SK-N-SH treated with all-trans-retinoic acid at 6 μM for 48 hours (cell line): Measurements from ENCODE around the gene SLC35E4.
"Not testable (repeated sequence)": the region's sequence is repeated elsewhere in the genome, so short reads cannot be mapped to it uniquely, and the experiment has no call there.

Source experiments
- ATAC-seq: fragments of 200-7000 bp; cut with Tn5 transposase; 3 replicates; pipeline ENCODE4 v1.9.1; 2020; ENCODE audit warnings: mild to moderate bottlenecking, moderate library complexity
- ARNTL ChIP-seq: fragments of 450-650 bp; formaldehyde crosslinking; IDR thresholded peaks from 2 replicates; pipeline ENCODE4 v1.5.0; 2020; ENCODE audit warnings: low read depth, mild to moderate bottlenecking, moderate library complexity, borderline replicate concordance
- BACH2 ChIP-seq: fragments of 250-450 bp; sonication (Bioruptor Pico); IDR thresholded peaks from 2 replicates; pipeline ENCODE4 v1.9.0; 2021; ENCODE audit warnings: mild to moderate bottlenecking, borderline replicate concordance
- GLIS3 ChIP-seq: fragments of 250-450 bp; sonication (Bioruptor Pico); IDR thresholded peaks from 2 replicates; pipeline ENCODE4 v1.5.0; 2020; ENCODE audit warnings: mild to moderate bottlenecking, moderate library complexity
- ISL1 ChIP-seq: fragments of 250-450 bp; sonication (Bioruptor Pico); IDR thresholded peaks from 2 replicates; pipeline ENCODE4 v2.1.2; 2022; ENCODE audit warnings: mild to moderate bottlenecking, moderate library complexity
- PPARA ChIP-seq: fragments of 250-450 bp; sonication (Bioruptor Pico); IDR thresholded peaks from 2 replicates; pipeline ENCODE4 v1.5.0; 2020; ENCODE audit warnings: mild to moderate bottlenecking, borderline replicate concordance
- SNAI2 ChIP-seq: fragments of 250-450 bp; sonication (Bioruptor Pico); IDR thresholded peaks from 2 replicates; pipeline ENCODE4 v1.5.0; 2020; ENCODE audit warnings: mild to moderate bottlenecking, moderate library complexity
- TCF4 ChIP-seq: fragments of 250-450 bp; sonication (Bioruptor Pico); IDR thresholded peaks from 2 replicates; pipeline ENCODE4 v1.8.0; 2021; ENCODE audit warnings: mild to moderate bottlenecking, moderate library complexity, borderline replicate concordance
- TOX ChIP-seq: fragments of 250-450 bp; sonication (Bioruptor Pico); IDR thresholded peaks from 2 replicates; pipeline ENCODE4 v1.8.0; 2021; ENCODE audit warnings: mild to moderate bottlenecking, moderate library complexity, borderline replicate concordance
- ZC3H10 ChIP-seq: fragments of 250-450 bp; sonication (Bioruptor Pico); IDR thresholded peaks from 2 replicates; pipeline ENCODE4 v1.5.1; 2021; ENCODE audit warnings: mild to moderate bottlenecking, moderate library complexity
- ZFP3 ChIP-seq: fragments of 250-450 bp; sonication (Bioruptor Pico); IDR thresholded peaks from 2 replicates; pipeline ENCODE4 v1.5.0; 2020; ENCODE audit warnings: mild to moderate bottlenecking, moderate library complexity
- ZFP30 ChIP-seq: fragments of 450-650 bp; formaldehyde crosslinking; IDR thresholded peaks from 2 replicates; pipeline ENCODE4 v1.5.0; 2022; ENCODE audit warnings: mild to moderate bottlenecking, moderate library complexity
- ZNF70 ChIP-seq: fragments of 450-650 bp; formaldehyde crosslinking; IDR thresholded peaks from 2 replicates; pipeline ENCODE4 v1.5.0; 2020; ENCODE audit warnings: mild to moderate bottlenecking, moderate library complexity
- ZNF8 ChIP-seq: fragments of 450-650 bp; formaldehyde crosslinking; IDR thresholded peaks from 2 replicates; pipeline ENCODE4 v1.5.0; 2020; ENCODE audit warnings: mild to moderate bottlenecking, moderate library complexity
- TF ChIP-seq, protein P1 (sequence below): fragments of 250-450 bp; sonication (Bioruptor Pico); IDR thresholded peaks from 2 replicates; pipeline ENCODE4 v1.5.1; 2020; ENCODE audit warnings: low read depth, mild to moderate bottlenecking, moderate library complexity
- TF ChIP-seq, protein P2 (sequence below): fragments of 250-450 bp; sonication (Bioruptor Pico); IDR thresholded peaks from 2 replicates; pipeline ENCODE4 v1.5.0; 2020; ENCODE audit warnings: mild to moderate bottlenecking, moderate library complexity
- TF ChIP-seq, protein P3 (sequence below): fragments of 250-450 bp; sonication (Bioruptor Pico); IDR thresholded peaks from 2 replicates; pipeline ENCODE4 v1.8.0; 2020; ENCODE audit warnings: mild to moderate bottlenecking, moderate library complexity, borderline replicate concordance
- TF ChIP-seq, protein P4 (sequence below): fragments of 250-450 bp; sonication (Bioruptor Pico); IDR thresholded peaks from 2 replicates; pipeline ENCODE4 v1.8.0; 2021; ENCODE audit warnings: low read depth, mild to moderate bottlenecking, moderate library complexity, borderline replicate concordance

Gene SLC35E4

DNA sequence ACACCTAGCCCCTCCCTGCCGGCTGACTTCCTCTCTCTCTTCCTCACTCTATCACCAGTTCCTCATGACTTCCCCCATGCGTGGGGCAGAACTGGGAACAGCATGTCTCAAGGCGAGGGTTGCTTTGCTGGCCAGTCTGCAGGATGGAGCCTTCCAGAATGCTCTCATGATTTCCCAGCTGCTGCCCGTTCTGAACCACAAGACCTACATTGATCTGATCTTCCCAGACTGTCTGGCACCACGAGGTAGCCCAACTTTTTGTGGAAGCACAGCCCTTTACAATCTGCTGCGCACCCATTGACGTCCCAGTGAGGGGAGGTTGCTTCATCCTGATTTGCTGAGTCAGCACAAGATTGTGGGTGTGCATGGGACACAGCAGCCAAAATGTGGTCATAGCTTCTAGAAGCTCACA is 20.0 kb upstream of the SLC35E4 start (continued):
- TF ChIP-seq TOX (CRISPR knock-in tag) (no peak), PPARA (CRISPR knock-in tag) (no peak)
- TF ChIP-seq, protein P1, sequence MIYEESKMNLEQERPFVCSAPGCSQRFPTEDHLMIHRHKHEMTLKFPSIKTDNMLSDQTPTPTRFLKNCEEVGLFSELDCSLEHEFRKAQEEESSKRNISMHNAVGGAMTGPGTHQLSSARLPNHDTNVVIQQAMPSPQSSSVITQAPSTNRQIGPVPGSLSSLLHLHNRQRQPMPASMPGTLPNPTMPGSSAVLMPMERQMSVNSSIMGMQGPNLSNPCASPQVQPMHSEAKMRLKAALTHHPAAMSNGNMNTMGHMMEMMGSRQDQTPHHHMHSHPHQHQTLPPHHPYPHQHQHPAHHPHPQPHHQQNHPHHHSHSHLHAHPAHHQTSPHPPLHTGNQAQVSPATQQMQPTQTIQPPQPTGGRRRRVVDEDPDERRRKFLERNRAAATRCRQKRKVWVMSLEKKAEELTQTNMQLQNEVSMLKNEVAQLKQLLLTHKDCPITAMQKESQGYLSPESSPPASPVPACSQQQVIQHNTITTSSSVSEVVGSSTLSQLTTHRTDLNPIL: no peak
- TF ChIP-seq, all 23 proteins: peak for 0

DNA sequence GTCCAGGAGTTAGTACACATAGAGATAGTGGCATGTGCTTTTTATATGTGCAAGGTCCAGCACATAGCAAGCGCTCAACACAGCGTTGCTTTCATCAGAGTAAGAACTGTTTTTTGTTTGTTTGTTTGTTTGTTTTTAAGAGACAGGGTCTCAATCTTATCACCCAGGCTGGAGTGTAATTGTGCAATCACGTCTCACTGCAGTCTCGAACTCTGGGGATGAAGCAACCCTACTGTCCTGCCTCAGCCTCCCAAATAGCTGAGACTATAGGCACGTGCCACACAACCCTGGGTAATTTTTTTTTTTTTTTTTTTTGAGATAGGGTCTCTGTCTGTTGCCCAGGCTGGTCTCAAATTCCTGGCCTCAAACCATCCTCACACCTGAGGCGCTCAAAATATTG is 17.8 kb upstream of the SLC35E4 start:
- TF ChIP-seq TOX (CRISPR knock-in tag) (no peak), ISL1 (CRISPR knock-in tag) (no peak), BACH2 (CRISPR knock-in tag) (no peak), ZFP3 (no peak), ZFP30 (CRISPR knock-in tag) (no peak), GLIS3 (CRISPR knock-in tag) (no peak)
- TF ChIP-seq, protein P2, sequence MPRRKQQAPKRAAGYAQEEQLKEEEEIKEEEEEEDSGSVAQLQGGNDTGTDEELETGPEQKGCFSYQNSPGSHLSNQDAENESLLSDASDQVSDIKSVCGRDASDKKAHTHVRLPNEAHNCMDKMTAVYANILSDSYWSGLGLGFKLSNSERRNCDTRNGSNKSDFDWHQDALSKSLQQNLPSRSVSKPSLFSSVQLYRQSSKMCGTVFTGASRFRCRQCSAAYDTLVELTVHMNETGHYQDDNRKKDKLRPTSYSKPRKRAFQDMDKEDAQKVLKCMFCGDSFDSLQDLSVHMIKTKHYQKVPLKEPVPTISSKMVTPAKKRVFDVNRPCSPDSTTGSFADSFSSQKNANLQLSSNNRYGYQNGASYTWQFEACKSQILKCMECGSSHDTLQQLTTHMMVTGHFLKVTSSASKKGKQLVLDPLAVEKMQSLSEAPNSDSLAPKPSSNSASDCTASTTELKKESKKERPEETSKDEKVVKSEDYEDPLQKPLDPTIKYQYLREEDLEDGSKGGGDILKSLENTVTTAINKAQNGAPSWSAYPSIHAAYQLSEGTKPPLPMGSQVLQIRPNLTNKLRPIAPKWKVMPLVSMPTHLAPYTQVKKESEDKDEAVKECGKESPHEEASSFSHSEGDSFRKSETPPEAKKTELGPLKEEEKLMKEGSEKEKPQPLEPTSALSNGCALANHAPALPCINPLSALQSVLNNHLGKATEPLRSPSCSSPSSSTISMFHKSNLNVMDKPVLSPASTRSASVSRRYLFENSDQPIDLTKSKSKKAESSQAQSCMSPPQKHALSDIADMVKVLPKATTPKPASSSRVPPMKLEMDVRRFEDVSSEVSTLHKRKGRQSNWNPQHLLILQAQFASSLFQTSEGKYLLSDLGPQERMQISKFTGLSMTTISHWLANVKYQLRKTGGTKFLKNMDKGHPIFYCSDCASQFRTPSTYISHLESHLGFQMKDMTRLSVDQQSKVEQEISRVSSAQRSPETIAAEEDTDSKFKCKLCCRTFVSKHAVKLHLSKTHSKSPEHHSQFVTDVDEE (CRISPR knock-in tag): no peak
- no peak for ATAC-seq

DNA sequence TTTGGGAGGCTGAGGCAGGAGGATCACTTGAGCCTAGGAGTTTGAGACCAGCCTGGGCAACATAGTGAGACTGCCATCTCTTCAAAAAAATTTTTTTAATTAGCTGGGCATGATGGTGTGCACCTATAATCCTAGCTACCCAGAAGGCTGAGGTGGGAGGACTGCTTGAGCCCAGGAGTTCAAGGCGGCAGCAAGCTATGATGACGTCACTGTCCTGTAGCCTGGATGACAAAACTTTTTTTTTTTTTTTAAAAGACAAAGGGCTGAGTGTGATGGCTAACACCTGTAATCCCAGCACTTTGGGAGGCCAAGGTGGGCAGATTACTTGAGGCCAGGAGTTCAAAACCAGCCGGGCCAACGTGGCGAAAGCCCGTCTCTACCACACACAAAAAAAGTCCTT is 15.7 kb upstream of the SLC35E4 start:
- not testable (repeated sequence) for ATAC-seq

DNA sequence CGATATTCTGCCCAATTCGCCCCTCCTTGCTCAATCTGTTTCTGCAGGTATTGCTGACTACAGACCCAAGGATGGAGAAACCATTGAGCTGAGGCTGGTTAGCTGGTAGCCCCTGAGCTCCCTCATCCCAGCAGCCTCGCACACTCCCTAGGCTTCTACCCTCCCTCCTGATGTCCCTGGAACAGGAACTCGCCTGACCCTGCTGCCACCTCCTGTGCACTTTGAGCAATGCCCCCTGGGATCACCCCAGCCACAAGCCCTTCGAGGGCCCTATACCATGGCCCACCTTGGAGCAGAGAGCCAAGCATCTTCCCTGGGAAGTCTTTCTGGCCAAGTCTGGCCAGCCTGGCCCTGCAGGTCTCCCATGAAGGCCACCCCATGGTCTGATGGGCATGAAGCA is 9.2 kb upstream of the SLC35E4 start:
- TF ChIP-seq TCF4 (CRISPR knock-in tag): no peak
- TF ChIP-seq, protein P1: no peak
- no peak for TF ChIP-seq ZNF8 (CRISPR knock-in tag)
- TF ChIP-seq SNAI2 (CRISPR knock-in tag): no peak
- TF ChIP-seq ZC3H10 (CRISPR knock-in tag): no peak
- TF ChIP-seq, protein P3, sequence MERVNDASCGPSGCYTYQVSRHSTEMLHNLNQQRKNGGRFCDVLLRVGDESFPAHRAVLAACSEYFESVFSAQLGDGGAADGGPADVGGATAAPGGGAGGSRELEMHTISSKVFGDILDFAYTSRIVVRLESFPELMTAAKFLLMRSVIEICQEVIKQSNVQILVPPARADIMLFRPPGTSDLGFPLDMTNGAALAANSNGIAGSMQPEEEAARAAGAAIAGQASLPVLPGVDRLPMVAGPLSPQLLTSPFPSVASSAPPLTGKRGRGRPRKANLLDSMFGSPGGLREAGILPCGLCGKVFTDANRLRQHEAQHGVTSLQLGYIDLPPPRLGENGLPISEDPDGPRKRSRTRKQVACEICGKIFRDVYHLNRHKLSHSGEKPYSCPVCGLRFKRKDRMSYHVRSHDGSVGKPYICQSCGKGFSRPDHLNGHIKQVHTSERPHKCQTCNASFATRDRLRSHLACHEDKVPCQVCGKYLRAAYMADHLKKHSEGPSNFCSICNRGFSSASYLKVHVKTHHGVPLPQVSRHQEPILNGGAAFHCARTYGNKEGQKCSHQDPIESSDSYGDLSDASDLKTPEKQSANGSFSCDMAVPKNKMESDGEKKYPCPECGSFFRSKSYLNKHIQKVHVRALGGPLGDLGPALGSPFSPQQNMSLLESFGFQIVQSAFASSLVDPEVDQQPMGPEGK: no peak
- TF ChIP-seq ISL1 (CRISPR knock-in tag): no peak
- TF ChIP-seq ZNF70 (CRISPR knock-in tag): no peak
- TF ChIP-seq, all 23 proteins: peak for 0
- no peak for ATAC-seq

DNA sequence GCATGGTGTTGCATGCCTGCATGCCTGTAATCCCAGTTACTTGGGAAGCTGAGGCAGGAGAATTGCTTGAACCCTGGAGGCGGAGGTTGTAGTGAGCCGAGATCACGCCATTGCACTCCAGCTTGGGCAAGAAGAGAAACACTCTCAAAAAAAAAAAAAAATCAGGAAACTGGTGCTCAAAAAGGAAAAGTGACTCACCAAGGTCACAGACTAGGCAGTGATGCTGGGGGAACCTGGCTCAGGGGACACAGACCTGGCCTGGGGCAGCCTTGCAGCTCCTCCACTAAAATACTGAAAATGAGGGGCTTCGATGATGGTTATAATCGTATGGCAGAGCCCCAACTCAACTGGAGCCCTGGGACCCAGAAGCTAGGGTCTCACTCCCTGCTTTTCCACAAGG is 8.1 kb upstream of the SLC35E4 start:
- TF ChIP-seq ISL1 (CRISPR knock-in tag) (no peak), SNAI2 (CRISPR knock-in tag) (no peak), ZNF8 (CRISPR knock-in tag) (no peak)
- TF ChIP-seq, protein P4, sequence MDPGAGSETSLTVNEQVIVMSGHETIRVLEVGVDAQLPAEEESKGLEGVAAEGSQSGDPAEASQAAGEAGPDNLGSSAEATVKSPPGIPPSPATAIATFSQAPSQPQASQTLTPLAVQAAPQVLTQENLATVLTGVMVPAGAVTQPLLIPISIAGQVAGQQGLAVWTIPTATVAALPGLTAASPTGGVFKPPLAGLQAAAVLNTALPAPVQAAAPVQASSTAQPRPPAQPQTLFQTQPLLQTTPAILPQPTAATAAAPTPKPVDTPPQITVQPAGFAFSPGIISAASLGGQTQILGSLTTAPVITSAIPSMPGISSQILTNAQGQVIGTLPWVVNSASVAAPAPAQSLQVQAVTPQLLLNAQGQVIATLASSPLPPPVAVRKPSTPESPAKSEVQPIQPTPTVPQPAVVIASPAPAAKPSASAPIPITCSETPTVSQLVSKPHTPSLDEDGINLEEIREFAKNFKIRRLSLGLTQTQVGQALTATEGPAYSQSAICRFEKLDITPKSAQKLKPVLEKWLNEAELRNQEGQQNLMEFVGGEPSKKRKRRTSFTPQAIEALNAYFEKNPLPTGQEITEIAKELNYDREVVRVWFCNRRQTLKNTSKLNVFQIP (CRISPR knock-in tag): no peak
- ATAC-seq: no peak

DNA sequence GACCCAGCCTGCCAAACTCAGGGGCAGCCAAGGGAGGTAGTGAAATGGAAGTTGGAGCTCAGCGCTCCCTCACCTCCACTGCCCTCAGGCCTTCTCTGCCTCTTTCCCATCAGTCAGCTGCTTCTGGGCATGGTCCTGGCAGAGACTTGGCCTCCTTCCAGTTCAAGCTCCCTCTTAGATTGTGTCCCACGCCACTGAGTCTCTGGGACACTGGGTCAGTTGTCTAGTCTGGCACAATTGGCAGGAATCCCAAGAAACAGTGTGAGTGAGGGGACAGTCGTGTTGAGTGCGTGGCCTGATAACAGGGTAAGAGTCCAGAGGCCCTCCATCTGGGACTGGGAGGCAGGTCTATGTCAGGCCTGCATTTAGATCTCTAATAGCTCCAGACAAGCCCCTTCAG is 7.1 kb upstream of the SLC35E4 start:
- ATAC-seq: peak; percentile 40; the same call in 2 of the 3 replicates

DNA sequence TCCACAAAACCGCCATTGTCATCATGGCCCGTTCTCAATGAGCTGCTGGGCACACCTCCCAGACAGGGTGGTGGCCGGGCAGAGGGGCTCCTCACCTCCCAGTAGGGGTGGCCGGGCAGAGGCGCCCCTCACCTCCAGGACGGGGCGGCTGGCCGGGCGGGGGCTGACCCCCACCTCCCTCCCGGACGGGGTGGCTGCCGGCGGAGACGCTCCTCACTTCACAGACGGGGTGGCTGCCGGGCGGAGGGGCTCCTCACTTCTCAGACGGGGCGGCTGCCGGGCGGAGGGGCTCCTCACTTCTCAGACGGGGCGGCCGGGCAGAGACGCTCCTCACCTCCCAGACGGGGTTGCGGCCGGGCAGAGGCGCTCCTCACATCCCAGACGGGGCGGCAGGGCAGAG is 4.1 kb upstream of the SLC35E4 start:
- ATAC-seq: not testable (repeated sequence)

More for the DNA sequence above, 7.1 kb upstream of the SLC35E4 start:
- TF ChIP-seq, protein P2 (CRISPR knock-in tag): 0 out of 2 replicates have a peak, but pooled peaks have one; percentile 30
- no peak for TF ChIP-seq ARNTL (CRISPR knock-in tag)
- TF ChIP-seq, all 23 proteins: peak for 1
